Effector memory CD4-positive, alpha-beta T cell (primary cell): ENCODE data around the gene MIEF2.

Experiments used
- DNase-seq, 3 donors: peaks; one replicate each; pipeline ENCODE4 v3.0.0-alpha.2; 2020
- H3K27ac ChIP-seq: 2 replicates; pipeline ENCODE4 v1.7.0; 2013; ENCODE audit warnings: mild to moderate bottlenecking, low read length, moderate library complexity; ENCODE audit not compliant: insufficient read depth, poor library complexity, severe bottlenecking
- H3K27me3 ChIP-seq: replicated peaks from 2 replicates; pipeline ENCODE4 v1.7.0; 2013; ENCODE audit warnings: mild to moderate bottlenecking, low read length; ENCODE audit not compliant: insufficient read depth, control insufficient read depth, poor library complexity, severe bottlenecking
- H3K36me3 ChIP-seq: 2 replicates; pipeline ENCODE4 v1.7.0; 2013; ENCODE audit warnings: mild to moderate bottlenecking, low read length, moderate library complexity; ENCODE audit not compliant: control insufficient read depth, insufficient read depth
- H3K4me1 ChIP-seq: 2 replicates; pipeline ENCODE4 v1.7.0; 2013; ENCODE audit warnings: low read length, mild to moderate bottlenecking; ENCODE audit not compliant: control insufficient read depth, insufficient read depth, poor library complexity, severe bottlenecking
- H3K4me3 ChIP-seq: 2 replicates; pipeline ENCODE4 v1.7.0; 2013; ENCODE audit warnings: low read length, low read depth, mild to moderate bottlenecking; ENCODE audit not compliant: insufficient read depth, poor library complexity, severe bottlenecking
- H3K9me3 ChIP-seq: 2 replicates; pipeline ENCODE4 v1.7.0; 2013; ENCODE audit warnings: mild to moderate bottlenecking, low read length, moderate library complexity; ENCODE audit not compliant: control insufficient read depth

The MIEF2 gene

DNA sequence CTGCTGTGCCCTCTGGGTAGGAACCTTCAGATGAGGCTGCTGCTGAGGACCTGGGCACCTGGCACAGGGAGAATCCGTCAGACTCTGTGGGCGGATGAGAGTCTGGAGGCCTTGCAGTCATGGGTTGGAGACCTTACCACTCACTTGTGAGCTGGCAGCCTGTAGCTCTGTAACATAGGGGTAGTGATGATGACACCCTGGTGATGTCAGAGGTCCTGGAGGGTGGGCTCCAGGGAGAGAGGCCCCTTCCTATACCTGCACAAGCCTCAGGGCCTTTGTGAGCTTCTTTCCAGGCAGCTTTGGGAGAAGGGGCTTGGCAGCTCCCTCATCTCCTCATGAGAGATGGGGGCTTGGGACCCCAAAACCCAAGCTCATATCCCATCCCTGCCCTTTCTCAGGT is 1.6 kb downstream of the MIEF2 start:
- DNase-seq, result no peak

DNA sequence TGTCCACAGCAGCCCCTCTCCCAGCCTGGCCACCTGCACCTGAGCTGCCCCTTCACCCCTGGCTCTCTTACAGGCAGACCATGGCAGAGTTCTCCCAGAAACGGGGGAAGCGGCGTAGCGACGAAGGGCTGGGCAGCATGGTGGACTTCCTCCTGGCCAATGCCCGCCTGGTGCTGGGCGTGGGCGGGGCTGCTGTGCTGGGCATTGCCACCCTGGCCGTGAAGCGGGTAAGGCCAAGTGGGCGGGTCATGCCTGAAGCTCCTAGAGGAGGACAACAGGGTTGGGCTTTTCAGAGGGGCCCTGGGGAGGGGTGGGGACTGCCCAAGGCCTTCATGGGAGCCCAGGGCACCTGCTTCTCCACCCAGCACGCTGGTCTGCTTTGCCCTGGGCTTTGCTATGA is 2.2 kb downstream of the MIEF2 start:
- no peak overlapping the region for H3K27ac ChIP-seq
- H3K4me1 ChIP-seq, result peaks cover 25% of the 10 kb centered on the region
- H3K36me3 ChIP-seq, result peaks cover 19% of the 10 kb centered on the region
- no peaks in the 10 kb centered on the region for H3K9me3 ChIP-seq
- no peaks in the 10 kb centered on the region for H3K27me3 ChIP-seq
- no peak overlapping the region for H3K4me3 ChIP-seq
- DNase-seq, result no peak

More for the DNA sequence above, 1.6 kb downstream of the MIEF2 start:
- Histone ChIP-seq H3K27ac (no peak overlapping the region), H3K4me3 (no peak overlapping the region), H3K4me1 (peaks cover 30% of the 10 kb centered on the region), H3K9me3 (no peaks in the 10 kb centered on the region), H3K27me3 (no peaks in the 10 kb centered on the region), H3K36me3 (peaks cover 19% of the 10 kb centered on the region)

DNA sequence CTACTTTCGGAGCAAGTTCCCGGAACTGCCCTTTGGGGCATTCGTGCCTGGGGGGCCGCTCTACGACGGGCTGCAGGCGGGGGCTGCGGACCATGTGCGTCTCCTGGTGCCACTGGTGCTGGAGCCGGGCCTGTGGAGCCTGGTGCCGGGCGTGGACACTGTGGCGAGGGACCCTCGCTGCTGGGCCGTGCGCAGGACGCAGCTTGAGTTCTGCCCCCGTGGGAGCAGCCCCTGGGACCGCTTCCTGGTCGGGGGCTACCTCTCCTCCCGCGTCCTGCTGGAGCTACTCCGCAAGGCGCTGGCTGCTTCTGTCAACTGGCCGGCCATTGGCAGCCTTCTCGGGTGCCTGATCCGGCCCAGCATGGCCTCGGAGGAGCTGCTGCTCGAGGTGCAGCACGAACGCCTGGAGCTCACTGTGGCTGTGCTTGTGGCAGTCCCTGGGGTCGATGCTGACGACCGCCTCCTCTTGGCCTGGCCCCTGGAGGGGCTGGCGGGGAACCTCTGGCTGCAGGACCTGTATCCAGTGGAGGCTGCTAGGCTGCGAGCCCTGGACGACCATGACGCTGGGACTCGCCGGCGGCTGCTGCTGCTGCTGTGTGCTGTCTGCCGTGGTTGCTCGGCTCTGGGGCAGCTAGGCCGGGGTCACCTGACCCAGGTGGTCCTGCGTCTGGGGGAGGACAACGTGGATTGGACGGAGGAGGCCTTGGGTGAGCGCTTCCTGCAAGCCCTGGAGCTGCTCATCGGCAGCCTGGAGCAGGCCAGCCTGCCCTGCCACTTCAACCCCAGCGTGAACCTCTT is 3.6 kb downstream of the MIEF2 start:
- Histone ChIP-seq H3K4me3 (no peak overlapping the region), H3K9me3 (no peaks in the 10 kb centered on the region), H3K27ac (no peak overlapping the region), H3K4me1 (peaks cover 17% of the 10 kb centered on the region), H3K27me3 (no peaks in the 10 kb centered on the region), H3K36me3 (peaks cover 19% of the 10 kb centered on the region)
- no peak for DNase-seq

- peaks cover 19% of the 10 kb centered on the region for H3K36me3 ChIP-seq
- H3K4me1 ChIP-seq, result no peaks in the 10 kb centered on the region
- H3K27ac ChIP-seq, result no peak overlapping the region
- no peaks in the 10 kb centered on the region for H3K27me3 ChIP-seq
- no peak overlapping the region for H3K4me3 ChIP-seq
- no peak for DNase-seq
- H3K9me3 ChIP-seq, result no peaks in the 10 kb centered on the region
Measured at GRCh38 chr17:18267366-18267765, 6.9 kb downstream of the MIEF2 start.

GRCh38 chr17:18267927-18268711 is 7.7 kb downstream of the MIEF2 start:
- no peaks in the 10 kb centered on the region for H3K27me3 ChIP-seq
- peaks cover 17% of the 10 kb centered on the region for H3K36me3 ChIP-seq
- no peaks in the 10 kb centered on the region for H3K4me1 ChIP-seq
- no peak overlapping the region for H3K4me3 ChIP-seq
- no peaks in the 10 kb centered on the region for H3K9me3 ChIP-seq
- DNase-seq, result no peak
- no peak overlapping the region for H3K27ac ChIP-seq

GRCh38 chr17:18270046-18270931 is 9.8 kb downstream of the MIEF2 start:
- Histone ChIP-seq H3K27ac (no peak overlapping the region), H3K9me3 (no peaks in the 10 kb centered on the region), H3K4me1 (no peaks in the 10 kb centered on the region), H3K36me3 (peaks cover 8% of the 10 kb centered on the region), H3K27me3 (no peaks in the 10 kb centered on the region), H3K4me3 (no peak overlapping the region)
- DNase-seq, result no peak

DNA sequence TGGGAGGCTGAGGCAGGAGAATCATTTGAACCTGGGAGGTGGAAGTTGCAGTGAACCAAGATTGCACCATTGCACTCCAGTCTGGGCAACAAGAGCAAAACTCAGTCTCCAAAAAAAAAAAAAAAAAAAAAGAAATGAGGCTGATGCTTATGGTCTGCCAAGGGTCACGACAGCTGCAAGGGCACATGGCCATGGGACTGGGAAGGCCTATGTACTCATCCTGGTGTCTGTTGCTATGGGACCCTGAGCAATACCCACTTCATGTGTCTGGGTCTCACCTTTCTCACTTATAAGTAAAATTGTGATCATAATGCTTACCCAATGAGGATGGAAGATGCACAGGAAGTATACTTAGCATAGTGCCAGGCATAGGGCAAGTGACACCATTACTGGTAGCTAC is 16.6 kb downstream of the MIEF2 start:
- no peaks in the 10 kb centered on the region for H3K4me1 ChIP-seq
- no peak overlapping the region for H3K27ac ChIP-seq
- H3K36me3 ChIP-seq, result peaks cover 57% of the 10 kb centered on the region
- H3K9me3 ChIP-seq, result no peaks in the 10 kb centered on the region
- H3K27me3 ChIP-seq, result no peaks in the 10 kb centered on the region
- no peak for DNase-seq
- H3K4me3 ChIP-seq, result no peak overlapping the region

- peaks cover 67% of the 10 kb centered on the region for H3K36me3 ChIP-seq
- no peak overlapping the region for H3K27ac ChIP-seq
- no peak overlapping the region for H3K4me3 ChIP-seq
- no peak for DNase-seq
- H3K4me1 ChIP-seq, result no peaks in the 10 kb centered on the region
- no peaks in the 10 kb centered on the region for H3K9me3 ChIP-seq
- no peaks in the 10 kb centered on the region for H3K27me3 ChIP-seq
Measured at GRCh38 chr17:18278867-18279266, 18.4 kb downstream of the MIEF2 start.

GRCh38 chr17:18280249-18280648 is 19.8 kb downstream of the MIEF2 start:
- Histone ChIP-seq H3K27me3 (no peaks in the 10 kb centered on the region), H3K27ac (no peak overlapping the region)

More at GRCh38 chr17:18280249-18280648, 19.8 kb downstream of the MIEF2 start:
- peaks cover 73% of the 10 kb centered on the region for H3K36me3 ChIP-seq
- no peaks in the 10 kb centered on the region for H3K9me3 ChIP-seq
- no peak overlapping the region for H3K4me3 ChIP-seq
- DNase-seq, result no peak
- H3K4me1 ChIP-seq, result no peaks in the 10 kb centered on the region
